NB4 (cell line): ENCODE results near the gene FIBCD1.

Source experiments
- DNase-seq: peaks from one replicate; pipeline ENCODE4 v3.0.0; 2010; ENCODE audit warnings: low read depth
- H3K4me3 ChIP-seq: one replicate; pipeline ENCODE4 v1.5.1; 2011; ENCODE audit warnings: mild to moderate bottlenecking, low read depth, low read length, moderate library complexity
- CTCF ChIP-seq: IDR thresholded peaks from one replicate; pipeline ENCODE4 v1.5.1; 2012; ENCODE audit warnings: low read depth, low read length
- MAX ChIP-seq: IDR thresholded peaks from 2 replicates; pipeline ENCODE4 v1.6.1; 2011; ENCODE audit warnings: low read depth, low read length
- MYC ChIP-seq: IDR thresholded peaks from 2 replicates; pipeline ENCODE4 v1.6.1; 2011; ENCODE audit warnings: low read depth, low read length
- POLR2A ChIP-seq: IDR thresholded peaks from 2 replicates; pipeline ENCODE4 v1.6.1; 2011; ENCODE audit warnings: mild to moderate bottlenecking; ENCODE audit not compliant: insufficient read length; ENCODE audit errors: extremely low read depth

The FIBCD1 gene

GRCh38 chr9:130985606-130986162, 46.6 kb upstream of the FIBCD1 start:
- TF ChIP-seq MYC (no peak), MAX (no peak), POLR2A (no peak), CTCF (no peak)
- H3K4me3 ChIP-seq = no peak overlapping the region
- DNase-seq = no peak

GRCh38 chr9:130985029-130985428, 46.0 kb upstream of the FIBCD1 start:
- TF ChIP-seq MAX (no peak), POLR2A (no peak)
- no peak overlapping the region for H3K4me3 ChIP-seq
- DNase-seq = no peak

- no peak overlapping the region for H3K4me3 ChIP-seq
- TF ChIP-seq MYC (no peak), CTCF (no peak), POLR2A (no peak), MAX (no peak)
- DNase-seq = no peak
Measured at GRCh38 chr9:130984521-130984920, 45.5 kb upstream of the FIBCD1 start.

GRCh38 chr9:130983970-130984369, 44.9 kb upstream of the FIBCD1 start:
- no peak for TF ChIP-seq POLR2A
- no peak for TF ChIP-seq CTCF
- no peak for TF ChIP-seq MAX
- TF ChIP-seq MYC = no peak
- no peak for DNase-seq
- H3K4me3 ChIP-seq = no peak overlapping the region

GRCh38 chr9:130983359-130983670, 44.3 kb upstream of the FIBCD1 start:
- DNase-seq = no peak
- TF ChIP-seq MAX (no peak), CTCF (no peak), POLR2A (no peak), MYC (no peak)
- no peak overlapping the region for H3K4me3 ChIP-seq

- no peak for DNase-seq
- TF ChIP-seq MAX = no peak
- TF ChIP-seq CTCF = no peak
- TF ChIP-seq POLR2A = no peak
- TF ChIP-seq MYC = no peak
Measured at GRCh38 chr9:130982636-130983358, 43.8 kb upstream of the FIBCD1 start.

More at GRCh38 chr9:130982636-130983358, 43.8 kb upstream of the FIBCD1 start:
- no peak overlapping the region for H3K4me3 ChIP-seq
